Ishikawa (cell line): ENCODE results near the gene MACROD2.

Experiments used
- EGR1 ChIP-seq: IDR thresholded peaks from 2 replicates; pipeline ENCODE4 v1.6.1; 2012
- EP300 ChIP-seq: IDR thresholded peaks from 2 replicates; pipeline ENCODE4 v1.6.1; 2012; ENCODE audit warnings: borderline replicate concordance
- FOXM1 ChIP-seq: IDR thresholded peaks from 2 replicates; pipeline ENCODE4 v1.6.1; 2012; ENCODE audit warnings: low read depth, borderline replicate concordance
- NFIC ChIP-seq: IDR thresholded peaks from 2 replicates; pipeline ENCODE4 v1.6.1; 2012
- RAD21 ChIP-seq: IDR thresholded peaks from 2 replicates; pipeline ENCODE4 v1.6.1; 2012; ENCODE audit warnings: low read depth
- TAF1 ChIP-seq: IDR thresholded peaks from 2 replicates; pipeline ENCODE4 v1.6.1; 2012; ENCODE audit warnings: low read depth, mild to moderate bottlenecking
- TEAD4 ChIP-seq: IDR thresholded peaks from 2 replicates; pipeline ENCODE4 v1.6.1; 2012
- YY1 ChIP-seq: IDR thresholded peaks from 2 replicates; pipeline ENCODE4 v1.6.1; 2012; ENCODE audit warnings: low read depth
- ZBTB7A ChIP-seq: IDR thresholded peaks from 2 replicates; pipeline ENCODE4 v1.6.1; 2012; ENCODE audit warnings: low read depth
- TF ChIP-seq, protein P1 (sequence below): IDR thresholded peaks from 2 replicates; pipeline ENCODE4 v1.6.1; 2012
- TF ChIP-seq, protein P2 (sequence below): IDR thresholded peaks from 2 replicates; pipeline ENCODE4 v1.6.1; 2012; ENCODE audit warnings: low read depth, mild to moderate bottlenecking

DNA sequence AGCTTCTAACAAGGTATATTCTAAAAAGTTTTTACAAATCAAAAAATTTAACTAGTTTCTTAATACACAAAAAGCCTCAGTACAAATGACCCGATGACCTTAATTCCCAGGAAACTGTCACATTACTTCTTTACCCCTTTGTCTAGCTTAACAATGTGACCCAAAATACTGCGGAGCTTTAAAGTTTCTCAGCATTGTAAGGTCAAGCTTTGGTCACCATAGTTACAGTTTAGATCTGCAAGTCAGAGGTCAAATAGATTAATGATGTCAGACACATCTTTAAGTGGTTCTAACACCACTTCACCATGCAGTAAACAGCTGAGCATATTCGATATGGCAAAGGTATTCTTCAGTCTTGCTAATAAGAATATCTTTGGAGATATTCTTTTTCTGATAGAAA lies 378.9 kb downstream of the MACROD2 start:
- TF ChIP-seq, protein P1, sequence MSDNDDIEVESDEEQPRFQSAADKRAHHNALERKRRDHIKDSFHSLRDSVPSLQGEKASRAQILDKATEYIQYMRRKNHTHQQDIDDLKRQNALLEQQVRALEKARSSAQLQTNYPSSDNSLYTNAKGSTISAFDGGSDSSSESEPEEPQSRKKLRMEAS = no peak
- TF ChIP-seq EP300 (no peak), ZBTB7A (no peak), NFIC (no peak), TEAD4 (no peak), YY1 (no peak), RAD21 (no peak), EGR1 (no peak), FOXM1 (no peak), TAF1 (no peak)
- TF ChIP-seq, protein P2, sequence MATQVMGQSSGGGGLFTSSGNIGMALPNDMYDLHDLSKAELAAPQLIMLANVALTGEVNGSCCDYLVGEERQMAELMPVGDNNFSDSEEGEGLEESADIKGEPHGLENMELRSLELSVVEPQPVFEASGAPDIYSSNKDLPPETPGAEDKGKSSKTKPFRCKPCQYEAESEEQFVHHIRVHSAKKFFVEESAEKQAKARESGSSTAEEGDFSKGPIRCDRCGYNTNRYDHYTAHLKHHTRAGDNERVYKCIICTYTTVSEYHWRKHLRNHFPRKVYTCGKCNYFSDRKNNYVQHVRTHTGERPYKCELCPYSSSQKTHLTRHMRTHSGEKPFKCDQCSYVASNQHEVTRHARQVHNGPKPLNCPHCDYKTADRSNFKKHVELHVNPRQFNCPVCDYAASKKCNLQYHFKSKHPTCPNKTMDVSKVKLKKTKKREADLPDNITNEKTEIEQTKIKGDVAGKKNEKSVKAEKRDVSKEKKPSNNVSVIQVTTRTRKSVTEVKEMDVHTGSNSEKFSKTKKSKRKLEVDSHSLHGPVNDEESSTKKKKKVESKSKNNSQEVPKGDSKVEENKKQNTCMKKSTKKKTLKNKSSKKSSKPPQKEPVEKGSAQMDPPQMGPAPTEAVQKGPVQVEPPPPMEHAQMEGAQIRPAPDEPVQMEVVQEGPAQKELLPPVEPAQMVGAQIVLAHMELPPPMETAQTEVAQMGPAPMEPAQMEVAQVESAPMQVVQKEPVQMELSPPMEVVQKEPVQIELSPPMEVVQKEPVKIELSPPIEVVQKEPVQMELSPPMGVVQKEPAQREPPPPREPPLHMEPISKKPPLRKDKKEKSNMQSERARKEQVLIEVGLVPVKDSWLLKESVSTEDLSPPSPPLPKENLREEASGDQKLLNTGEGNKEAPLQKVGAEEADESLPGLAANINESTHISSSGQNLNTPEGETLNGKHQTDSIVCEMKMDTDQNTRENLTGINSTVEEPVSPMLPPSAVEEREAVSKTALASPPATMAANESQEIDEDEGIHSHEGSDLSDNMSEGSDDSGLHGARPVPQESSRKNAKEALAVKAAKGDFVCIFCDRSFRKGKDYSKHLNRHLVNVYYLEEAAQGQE = no peak
